Embryonic facial prominence (tissue), 1 donor: ENCODE measurements around the gene WDR62.
A peak's percentile ranks its signal among the peaks of the same experiment; 100 is the strongest.
"Not testable (repeated sequence)": the region's sequence is repeated elsewhere in the genome, so short reads cannot be mapped to it uniquely, and the experiment has no call there.

ENCODE experiments used
- DNase-seq: peaks from one replicate; pipeline ENCODE4 v3.0.0-alpha.2; 2016; ENCODE audit errors: extremely low spot score

WDR62 gene

GRCh38 chr19:36108684-36109083, 54.0 kb downstream of the WDR62 start:
- no peak for DNase-seq

- DNase-seq: no peak
Observed at GRCh38 chr19:36110487-36111199, 55.9 kb downstream of the WDR62 start, which contains the start of gene OVOL3. OVOL3 (plus strand) TSS chr19:36111143; CDS start chr19:36111203, 60 bp downstream.

GRCh38 chr19:36111200-36111539, 56.5 kb downstream of the WDR62 start:
- DNase-seq: no peak

GRCh38 chr19:36112678-36113077, 58.0 kb downstream of the WDR62 start:
- no peak for DNase-seq

DNA sequence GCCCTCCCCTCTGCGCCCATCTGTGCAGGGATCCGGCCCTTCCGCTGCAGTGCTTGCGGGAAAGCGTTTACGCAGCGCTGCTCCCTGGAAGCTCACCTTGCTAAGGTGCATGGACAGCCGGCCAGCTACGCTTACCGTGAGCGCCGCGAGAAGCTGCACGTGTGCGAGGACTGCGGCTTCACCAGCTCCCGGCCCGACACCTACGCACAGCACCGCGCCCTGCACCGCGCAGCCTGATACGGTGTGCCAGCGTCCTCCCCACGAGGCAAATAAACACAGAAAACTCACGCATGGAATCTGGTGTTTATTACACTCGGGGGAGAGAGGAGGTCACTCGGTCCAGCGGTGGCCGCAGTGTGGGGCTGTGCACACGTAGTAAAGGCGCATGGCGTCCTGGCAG, 58.7 kb downstream of the WDR62 start:
- no peak for DNase-seq

- DNase-seq: no peak
Observed at GRCh38 chr19:36113894-36114720, 59.4 kb downstream of the WDR62 start.

GRCh38 chr19:36114721-36115452, 60.2 kb downstream of the WDR62 start, which contains the start of gene POLR2I:
POLR2I (minus strand) TSS chr19:36114875; CDS start chr19:36114856, 19 bp downstream.
- peak; percentile 99 for DNase-seq

- DNase-seq: no peak
Observed at GRCh38 chr19:36115453-36116343, 61.0 kb downstream of the WDR62 start, which contains the start of gene TBCB. TBCB (plus strand) TSS chr19:36115468; CDS start chr19:36115561, 93 bp downstream.

GRCh38 chr19:36116344-36116637, 61.6 kb downstream of the WDR62 start:
- no peak for DNase-seq

GRCh38 chr19:36120092-36120983, 65.6 kb downstream of the WDR62 start:
- DNase-seq: no peak

- DNase-seq: no peak
Observed at GRCh38 chr19:36120984-36121358, 66.3 kb downstream of the WDR62 start.

GRCh38 chr19:36121486-36122124, 66.9 kb downstream of the WDR62 start:
- no peak for DNase-seq

DNA sequence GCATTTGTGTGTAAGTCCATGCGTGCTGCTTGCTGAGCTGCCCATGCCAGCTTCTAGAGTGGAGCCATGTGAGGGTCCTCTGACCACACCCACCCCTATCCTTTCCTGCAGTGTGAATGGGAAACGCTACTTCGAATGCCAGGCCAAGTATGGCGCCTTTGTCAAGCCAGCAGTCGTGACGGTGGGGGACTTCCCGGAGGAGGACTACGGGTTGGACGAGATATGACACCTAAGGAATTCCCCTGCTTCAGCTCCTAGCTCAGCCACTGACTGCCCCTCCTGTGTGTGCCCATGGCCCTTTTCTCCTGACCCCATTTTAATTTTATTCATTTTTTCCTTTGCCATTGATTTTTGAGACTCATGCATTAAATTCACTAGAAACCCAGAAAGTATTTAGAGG, 70.9 kb downstream of the WDR62 start:
- DNase-seq: no peak

DNA sequence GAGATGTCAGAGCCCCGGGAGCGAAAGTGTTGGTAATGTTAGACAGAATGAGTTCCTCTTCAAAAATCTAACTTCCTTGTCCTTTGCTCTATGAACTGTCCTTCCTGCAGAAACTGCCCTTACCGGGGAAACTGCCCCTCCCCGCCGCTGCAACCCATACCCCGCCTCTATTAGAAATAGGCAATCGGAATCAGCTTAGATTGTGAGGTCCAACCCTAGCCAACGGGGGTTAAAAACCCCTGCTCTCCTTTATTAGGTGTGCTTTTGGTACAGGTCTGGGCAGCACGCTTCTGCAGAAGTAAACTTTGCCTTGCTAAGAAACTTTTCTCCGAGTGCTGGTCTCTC, 73.7 kb downstream of the WDR62 start:
- no peak for DNase-seq

- not testable (repeated sequence) for DNase-seq
Observed at GRCh38 chr19:36131221-36131620, 76.5 kb downstream of the WDR62 start.

GRCh38 chr19:36134867-36135266, 80.2 kb downstream of the WDR62 start:
- not testable (repeated sequence) for DNase-seq

DNA sequence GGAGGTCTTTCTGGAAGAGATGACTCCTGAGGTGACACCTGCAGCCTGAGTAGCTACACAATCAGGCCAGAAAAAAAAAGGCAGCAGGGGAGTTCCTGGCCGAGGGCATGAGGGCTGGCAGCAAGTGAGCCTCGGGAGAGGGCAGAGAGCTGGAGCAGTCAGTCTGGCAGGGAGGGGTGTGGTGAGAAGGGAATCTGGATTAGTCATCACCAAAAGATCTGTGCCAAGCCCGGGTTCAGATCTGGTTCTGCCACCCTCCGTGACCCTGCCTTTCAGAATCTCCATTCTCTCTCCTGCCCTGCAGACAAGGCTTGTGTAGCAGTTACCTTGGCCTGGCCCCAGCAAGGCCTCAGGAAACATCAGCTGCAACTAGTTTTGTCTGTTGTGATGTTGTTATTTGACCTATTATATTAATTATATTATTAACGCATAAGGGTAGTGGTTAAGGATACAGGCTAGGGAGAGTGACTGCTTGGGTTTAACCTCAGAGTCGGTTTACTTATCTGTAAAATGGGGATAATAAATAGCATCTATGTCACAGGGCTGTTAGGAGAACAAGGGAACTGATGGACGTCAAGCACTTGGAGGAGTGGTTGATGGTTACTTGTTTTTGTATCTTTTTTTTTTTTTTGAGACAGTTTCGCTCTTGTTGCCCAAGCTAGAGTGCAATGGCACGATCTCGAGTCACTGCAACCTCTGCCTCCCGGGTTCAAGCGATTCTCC, 82.4 kb downstream of the WDR62 start:
- DNase-seq: no peak

DNA sequence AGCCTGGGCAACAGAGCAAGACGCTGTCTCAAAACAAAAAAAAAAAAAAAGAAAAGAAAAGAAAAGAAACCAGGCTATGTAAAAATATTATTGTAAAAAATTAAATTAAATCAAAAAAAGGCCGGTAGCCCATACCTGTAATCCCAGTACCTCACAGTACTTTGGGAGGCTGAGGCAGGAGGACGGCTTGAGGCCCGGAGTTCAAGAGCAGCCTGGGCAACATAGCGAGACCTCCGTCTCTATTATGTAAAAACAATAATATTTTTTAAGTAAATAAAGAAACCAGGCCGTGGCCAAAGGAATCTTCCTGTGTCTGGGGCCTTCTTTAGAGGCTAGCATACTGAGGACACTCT, 84.4 kb downstream of the WDR62 start:
- no peak for DNase-seq
